HG02981 (cell line): ENCODE measurements around the gene BAZ2A.
A peak's percentile ranks its signal among the peaks of the same experiment; 100 is the strongest.

Source experiments
- ATAC-seq: cut with Tn5 transposase; IDR thresholded peaks from one replicate; pipeline ENCODE4 v1.9.1; 2021; ENCODE audit warnings: mild to moderate bottlenecking, moderate library complexity; ENCODE audit not compliant: unreplicated experiment

BAZ2A gene

DNA sequence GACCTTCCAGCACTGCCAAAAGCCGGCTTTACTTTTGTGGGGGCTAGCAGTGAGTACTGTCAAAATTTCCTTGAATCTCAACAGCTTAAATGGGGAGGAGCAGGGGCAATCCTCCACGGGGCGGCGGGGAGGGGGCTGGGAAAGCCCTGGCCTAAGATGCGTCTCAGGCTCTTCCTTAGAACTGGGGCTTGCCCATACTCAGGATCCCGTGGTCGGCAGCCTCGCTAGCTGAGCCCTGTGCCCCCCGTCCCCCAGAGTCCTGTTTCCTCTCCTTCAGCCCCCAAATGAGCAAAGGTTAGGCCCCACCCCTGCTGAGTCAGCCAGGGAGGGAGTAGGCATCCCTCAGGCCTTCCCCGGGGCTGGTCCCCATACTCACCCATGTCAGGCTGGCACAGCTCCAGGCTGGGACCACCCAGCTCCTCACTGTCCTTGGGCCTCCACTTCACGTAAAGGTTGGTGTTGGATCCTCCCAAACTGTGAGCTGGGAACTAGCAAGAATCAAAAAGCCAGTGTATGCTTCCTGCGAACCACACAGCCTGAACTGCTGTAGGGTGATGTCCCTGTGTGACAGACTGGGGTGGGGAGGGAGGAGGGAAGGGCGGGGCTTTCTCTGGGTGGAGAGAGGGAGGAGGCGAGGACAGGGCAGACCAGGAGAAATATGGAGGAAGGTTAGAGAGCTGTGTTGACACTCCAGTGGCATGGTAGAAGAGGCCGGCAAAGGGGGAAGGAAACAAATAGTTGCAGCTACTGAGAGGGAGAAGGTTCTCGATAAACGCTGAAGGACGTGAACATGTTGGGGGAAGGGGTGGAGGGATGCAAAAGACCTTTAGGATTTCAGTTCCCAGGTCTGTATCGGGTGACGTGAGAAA lies 5.9 kb upstream of the BAZ2A start:
- ATAC-seq = peak; percentile 35

DNA sequence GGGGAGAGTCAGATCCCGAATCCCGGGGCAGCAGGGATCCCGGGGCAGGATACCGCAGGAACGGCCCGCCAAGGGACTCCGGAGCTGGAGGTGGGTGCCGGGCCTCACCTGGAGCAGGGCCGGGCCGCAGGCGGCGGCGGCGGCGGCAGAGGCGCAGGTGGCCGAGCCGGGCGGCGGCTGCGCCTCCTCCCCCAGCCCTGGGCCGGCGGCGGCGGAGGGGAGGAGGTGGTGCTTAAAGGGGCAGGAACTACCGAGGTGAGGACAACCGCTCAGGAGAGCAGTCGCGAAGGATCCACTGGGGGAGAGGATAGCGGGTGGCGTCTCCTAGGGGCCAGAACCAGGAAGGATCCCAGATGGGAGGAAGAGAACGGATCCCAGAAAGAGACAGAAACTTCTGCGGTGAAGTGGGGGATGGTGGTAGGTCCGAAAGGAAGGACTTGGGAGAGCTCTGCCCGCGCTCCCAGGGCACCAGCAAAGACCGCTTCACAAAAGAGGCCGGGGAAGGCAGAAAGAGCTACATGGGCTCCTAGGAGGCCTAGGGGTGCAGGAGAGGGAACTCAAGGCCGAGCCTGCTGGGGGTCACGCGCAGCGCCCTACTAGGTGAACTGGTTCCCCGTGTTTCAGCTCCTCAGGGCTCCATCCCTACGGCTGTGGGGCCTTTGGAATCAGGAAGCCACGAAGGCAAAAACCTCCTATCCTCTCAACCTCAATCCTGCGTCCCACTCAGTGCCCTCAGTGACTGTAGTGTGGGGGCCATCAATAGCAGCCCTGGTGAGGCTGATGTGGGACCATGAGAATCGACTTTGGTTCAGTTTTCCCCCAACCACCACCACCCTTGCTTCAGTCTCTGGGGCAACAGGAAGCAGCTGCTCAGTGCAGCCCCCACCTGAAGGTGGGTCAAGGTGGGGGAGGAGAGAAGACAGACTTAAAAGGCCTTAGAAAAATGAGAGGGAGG lies 5.0 kb upstream of the BAZ2A start:
- peak; percentile 38 for ATAC-seq

DNA sequence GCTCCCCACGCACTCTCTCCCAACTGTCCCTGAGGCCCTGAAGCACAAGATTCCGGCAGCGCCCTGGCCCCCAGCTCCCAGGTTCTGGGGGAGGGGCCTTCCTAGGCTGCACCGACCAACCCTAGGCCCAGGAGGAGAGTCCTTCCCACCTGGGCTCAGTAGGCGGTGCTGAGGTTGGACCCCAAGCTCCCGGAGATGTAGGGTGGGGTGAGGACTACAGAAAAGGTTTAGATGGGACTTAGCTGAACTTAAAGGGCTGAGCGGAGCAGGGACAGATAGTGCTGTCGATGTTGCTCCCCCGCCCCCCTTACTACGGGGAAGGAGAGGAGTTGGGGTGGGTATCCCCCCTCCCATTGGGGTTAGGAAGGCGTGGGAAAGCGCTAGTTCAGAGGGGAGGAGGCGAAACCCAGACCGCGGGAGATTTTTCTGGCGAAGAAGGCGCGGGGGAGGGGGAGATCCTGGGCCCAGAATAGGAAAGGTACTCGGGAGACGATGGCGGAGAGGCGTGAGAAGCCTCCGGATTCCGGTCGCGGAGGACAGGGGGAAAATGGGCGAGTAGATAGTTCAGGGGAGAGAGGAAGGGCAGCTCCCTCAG lies 4.2 kb upstream of the BAZ2A start:
- no peak for ATAC-seq

DNA sequence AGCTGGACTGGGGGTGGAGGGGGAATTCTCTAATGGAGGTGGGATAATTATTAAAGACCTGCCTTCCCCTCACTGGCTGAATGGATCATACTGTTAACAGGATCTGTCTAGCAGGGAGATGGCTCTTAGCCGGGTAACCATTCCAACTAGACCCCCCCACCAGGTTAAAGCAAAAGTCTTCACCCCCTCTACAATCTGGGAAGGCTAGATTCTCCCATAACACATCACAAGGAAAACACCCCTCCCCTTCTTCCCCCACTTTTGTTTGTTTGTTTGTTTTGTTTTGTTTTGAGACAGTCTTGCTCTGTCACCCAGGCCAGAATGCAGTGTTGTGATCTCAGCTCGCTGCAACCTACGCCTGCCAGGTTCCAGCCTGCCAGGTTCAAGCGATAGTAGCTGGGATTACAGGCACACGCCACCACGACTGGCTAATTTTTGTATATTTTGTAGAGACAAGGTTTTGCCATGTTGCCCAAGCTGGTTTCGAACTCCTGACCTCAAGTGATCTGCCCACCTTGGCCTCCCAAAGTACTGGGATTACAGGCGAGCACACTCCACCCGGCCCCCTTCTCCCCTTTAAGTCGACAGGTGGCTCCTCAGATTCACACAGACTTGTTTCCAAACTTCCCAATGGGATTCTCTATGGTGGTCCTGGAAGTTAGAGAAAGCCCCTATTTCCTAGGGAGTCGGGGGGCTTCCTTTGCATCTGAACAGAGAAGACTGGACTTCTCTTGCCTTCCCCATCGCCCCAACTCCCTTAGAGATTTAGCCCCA lies 3.5 kb upstream of the BAZ2A start:
- ATAC-seq = no peak

DNA sequence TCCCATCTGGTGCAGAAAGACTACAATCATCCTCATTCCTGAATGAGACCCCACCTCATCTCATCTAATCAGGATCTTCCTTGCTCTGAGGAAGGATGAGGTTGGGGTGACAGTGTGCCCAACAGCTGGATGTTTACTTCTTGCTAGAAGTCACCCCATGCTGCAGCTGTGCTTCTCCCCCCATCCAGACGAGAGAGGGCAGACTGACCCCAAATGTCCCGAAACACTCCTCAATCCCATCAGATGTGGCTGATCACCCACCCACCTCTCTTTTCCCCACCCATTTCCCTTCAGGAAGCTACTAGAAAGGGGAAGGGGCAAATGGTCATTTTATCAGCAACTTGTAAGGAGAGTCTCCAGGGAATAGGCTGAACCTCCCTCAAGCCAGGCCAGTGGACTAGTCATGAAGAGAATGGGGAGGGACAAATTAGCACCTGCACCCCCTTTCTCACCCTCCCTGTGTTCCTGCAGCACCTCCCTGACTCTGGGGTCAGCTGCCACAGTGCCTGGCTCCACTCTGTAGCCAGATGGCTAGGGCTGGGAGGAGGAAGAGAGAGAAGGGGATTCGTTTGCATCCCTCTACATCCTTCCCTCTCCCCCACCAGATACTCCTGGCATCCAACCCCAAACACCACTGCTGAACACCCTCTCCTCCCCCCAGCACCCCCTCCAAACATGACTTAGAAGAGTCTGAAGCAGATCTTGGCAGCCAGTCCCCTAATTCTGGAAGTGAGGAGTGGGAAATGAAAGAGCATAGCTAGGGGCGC lies 2.8 kb upstream of the BAZ2A start:
- ATAC-seq = no peak

DNA sequence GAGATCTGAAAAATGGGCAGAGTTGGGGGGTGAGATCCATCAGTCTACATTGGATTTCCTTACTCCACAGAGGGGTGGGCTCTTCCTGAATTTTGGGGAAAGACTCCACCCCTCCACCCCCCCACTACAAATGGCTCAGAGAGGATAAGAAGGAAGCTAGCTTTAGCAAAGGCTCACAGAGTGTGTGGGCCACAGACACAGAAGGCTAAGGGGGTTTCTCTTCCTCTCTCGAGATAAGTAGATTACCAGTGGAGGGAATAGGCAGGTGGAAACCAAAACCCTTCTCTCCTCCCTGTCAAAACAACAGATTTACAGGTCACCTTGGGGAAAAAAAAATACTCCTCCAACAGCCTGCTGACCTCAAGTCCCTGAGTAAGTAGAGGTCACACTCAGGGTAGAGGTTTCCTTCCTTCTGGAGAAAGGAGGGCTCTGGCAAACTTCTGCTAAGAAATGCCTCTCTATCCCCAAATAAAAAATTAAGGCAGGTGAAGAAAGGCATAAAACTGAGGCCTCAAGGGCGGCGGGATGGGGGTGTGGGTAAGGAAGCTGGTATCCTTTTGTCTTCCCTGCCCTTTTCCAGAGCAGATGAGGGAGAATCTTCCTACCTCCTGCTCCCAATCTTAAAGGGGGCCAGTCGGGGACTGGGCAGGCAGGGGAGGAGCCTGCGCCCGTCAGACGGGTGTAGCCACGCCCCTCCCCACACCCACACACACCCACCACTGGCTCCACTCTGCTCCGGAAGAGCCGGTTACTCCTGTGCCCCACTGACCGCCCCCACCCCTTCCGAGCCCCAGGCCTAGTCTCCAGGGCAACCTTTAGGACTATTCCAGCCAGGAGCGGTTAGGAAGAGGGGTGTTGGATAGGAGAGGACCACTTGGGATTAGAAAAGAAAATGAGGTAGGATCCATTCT lies 1.9 kb upstream of the BAZ2A start:
- ATAC-seq = no peak

DNA sequence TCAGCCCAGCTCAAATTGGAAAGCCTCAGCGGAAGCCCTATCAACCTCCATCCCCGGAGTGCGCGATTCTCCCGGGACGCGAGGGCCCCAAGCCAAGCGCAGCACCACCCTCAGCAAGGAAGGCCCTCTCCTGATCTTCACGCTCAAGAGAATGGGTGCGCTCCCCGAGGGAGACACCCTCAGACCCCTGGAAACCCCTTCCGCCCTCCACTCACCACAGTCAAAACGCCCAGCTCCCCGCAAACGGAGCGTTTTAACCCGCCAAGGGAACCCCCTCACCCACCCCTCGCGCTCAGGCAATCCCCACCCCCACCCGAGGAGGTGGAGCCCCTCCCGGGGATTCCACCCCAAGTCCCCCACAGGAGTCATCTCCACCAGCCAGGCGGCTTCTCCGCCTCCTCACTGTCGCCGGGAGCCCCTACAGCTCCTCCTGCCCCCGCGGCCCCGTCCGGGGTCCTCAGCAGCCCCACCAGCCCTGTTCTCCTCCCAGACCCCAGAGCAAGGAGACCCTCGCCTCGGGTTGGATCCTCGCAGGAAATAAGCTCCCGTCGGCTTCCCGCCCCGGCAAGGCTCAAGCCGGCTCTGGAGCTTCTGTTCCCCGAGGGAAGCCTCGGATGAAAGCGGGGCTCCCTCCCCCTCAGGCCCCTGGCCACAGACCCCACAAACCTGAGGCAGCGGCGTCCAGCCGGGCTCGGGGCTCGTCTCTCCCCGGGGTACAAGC lies 507 bp downstream of the BAZ2A start:
- ATAC-seq = peak; percentile 0

DNA sequence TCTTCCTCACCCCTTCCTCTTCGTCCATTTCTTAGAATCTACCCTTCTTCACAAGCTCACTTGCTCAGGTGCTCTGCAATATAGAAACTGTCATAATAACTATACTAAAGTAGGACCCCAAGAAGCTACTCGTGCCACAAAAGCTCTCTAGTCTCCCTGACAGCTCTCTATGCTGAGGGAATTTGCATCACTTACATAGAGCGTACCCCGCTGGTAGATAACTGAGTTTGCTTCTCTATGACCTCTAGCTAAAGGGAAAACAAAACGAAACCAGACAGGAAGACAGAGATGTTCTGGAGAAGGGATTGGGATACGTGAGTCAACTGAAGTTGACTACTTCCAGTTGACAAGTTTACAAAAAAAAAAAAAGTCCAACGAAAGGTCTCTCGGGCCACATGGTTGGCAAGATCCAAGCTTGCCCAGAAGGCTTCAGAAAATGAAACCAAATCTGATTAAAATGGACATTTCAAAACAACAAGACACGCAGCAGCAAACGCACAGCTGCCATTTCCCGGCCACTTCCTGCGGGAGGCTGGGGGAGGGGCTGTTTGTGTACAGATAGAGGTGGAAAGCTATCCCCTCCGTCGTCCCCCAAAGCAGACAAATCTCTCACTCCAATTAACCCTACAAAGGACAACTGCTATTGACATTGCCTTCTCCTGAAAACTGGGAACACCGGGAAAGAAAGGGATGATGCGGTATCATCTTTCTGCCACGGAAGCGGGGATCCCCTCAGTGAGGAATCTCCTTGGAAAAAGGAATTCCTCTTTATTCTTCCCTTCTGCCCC lies 1.3 kb downstream of the BAZ2A start:
- no peak for ATAC-seq

DNA sequence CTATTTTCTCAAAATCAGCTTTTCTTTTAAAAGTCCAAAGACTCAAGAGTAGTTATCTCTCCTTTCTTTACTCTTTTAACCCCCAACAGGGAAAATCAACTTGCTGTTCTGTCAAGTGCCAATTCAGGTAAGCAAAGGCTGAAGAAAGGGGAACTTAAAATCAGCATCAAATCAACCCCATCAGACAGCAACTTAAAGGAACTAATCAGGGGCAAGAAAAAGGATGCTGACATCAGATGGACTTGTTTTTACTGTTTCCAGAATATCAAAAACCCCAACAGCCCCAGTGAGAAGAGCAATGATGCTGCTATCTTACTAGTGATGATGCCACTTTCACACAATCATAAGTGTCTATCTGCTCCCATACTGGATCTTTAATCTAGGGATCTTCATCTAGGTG lies 3.4 kb downstream of the BAZ2A start:
- no peak for ATAC-seq

DNA sequence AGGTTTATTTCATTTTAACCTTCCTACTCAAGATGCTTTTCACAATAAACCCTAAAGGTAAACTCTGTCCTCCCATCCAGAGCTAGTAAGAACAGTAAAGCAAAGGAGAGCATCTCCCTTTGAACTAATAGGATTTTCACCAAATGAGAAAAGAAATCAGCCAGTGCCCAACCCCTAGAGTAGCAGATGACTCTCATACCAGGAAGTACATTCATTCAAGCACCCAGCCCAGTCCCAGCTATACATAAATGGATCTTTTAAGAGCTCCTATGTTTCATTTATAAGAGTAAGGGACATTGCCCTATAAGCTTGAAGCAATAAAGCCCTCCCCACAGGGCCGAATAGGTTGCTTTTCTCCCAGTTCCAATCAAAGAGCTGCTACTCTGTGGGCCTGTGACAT lies 7.6 kb downstream of the BAZ2A start:
- ATAC-seq = no peak

DNA sequence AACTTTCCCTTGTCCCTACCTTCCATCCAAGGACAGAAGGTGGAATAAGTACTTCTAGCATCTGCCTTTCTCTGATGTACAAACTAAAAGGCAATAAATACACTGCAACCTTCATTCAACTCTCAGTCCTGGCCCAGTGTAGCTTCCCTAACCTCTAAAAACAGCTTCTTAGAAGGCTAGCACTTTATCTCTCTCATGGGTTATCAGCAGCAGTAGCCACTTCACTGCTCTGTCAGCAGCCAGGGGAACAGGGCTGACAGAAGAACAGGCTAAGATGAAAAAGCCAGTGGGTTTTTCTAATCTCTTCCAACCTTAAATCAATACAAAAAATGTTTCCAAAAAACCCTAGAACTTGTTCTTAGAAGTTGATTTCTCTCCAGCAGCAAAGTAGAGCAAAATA lies 13.2 kb downstream of the BAZ2A start:
- ATAC-seq = no peak

DNA sequence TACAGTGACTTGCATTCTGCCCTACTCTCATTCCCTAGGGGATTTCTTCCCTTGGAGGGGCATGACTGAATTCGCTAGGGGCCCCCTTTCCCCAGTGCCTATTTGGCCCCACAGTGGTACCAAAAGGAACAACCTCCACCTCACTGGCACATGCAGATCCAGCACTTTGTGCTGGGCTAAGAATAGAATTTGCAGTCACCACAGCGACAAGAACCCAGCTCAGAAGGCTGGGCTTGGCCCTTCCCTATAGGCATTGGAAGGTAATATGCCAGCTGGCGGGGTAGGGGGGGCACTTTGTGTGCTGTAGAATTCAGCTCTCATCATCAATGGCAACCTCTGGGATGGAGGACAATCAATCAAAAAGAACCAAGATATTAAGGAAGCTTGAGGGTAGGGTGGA lies 13.9 kb downstream of the BAZ2A start:
- ATAC-seq = no peak

DNA sequence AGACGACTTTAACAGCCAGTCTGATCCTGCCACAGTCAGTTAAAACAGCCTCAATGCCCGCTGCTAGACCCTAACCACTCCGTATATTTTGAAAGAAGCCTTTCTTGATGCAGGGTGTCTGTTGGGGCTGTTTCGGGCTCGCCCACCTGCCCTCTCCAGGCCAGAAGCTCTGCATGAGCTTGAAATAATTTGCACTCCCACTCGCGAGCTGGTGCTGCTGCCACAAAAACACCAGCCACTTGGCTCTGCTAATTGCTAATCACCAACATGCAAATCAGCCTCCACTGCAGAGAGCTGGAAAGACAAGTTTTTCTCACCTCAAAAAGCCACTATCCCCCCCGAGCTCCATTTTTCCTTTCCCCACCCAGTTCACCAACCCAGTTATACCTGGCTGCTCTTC lies 15.5 kb downstream of the BAZ2A start:
- ATAC-seq = no peak

DNA sequence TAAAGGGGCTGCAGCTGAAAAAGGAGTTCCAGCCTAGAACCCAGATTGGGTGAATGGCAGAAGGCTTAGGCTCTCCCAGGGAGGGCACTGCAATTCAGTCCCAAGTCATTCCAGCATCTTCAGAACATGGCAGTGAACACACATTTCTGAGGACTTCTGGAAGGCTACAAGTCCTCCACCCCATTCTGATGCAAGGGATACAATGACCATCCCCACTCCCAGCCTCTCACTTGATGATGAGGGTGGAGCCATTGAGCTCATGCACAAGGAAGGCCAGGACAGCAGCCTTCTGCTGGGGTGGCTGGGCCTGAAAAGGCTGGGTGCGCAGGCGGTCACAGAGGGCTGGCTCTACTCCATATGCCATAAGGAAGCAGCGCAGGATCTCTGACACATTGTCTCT lies 25.8 kb downstream of the BAZ2A start:
- ATAC-seq = no peak

DNA sequence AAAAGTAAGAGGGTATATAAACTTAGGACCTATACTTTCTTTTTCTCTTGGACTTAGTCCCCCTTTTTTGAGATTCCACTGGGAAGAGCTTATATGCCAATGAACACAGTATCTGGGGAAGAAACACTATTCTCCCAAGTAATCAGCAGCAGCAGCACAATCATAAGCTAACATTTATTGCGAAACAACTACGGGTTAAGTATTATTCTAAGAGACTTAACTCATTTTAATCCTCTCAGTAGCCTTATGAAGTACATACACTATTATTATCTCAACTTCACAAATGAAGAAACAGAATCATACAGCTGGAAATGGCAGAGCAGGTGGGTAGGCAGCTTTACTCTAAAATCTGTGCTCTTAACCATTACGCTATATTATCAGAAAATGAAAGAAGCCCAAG lies 27.9 kb downstream of the BAZ2A start:
- ATAC-seq = no peak

DNA sequence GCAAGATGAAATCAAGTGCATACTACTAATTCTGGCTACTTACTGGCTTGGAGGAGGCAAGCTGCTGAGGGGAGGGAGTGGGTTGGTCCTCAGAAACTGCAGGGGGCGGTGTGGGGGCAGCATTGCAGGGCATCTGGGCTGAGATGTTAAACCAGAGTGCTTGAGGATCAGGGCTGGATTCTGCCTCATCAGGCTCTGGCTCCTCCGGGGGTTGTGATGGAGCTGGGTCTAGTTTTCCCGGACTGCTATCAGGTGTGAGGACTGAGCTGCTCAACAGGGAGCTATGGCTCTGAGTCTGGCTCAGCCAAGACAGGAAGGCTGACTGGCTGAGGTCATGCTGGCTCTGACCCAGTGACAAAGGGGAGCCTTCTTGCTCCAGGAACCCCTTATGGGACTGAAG lies 28.6 kb downstream of the BAZ2A start:
- no peak for ATAC-seq

DNA sequence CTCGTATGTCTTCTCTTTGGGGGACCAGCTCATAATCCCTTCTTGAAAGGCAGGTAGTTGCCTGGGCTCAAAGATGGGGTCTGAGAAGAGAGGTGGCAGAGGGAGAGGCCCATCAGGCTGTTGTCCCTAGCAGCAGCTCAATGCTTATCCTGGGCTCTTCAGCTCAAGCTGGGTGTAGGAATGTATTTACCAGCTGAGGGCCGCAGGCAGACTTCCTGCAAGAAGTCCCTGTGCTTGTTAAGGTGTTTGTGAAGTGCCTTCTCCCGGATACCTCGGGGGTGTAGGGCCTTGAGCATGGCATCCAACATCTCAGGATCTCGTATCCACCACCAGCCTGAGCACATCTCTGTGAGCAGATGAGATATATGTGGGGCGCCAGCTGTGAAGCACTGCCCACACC lies 29.4 kb downstream of the BAZ2A start:
- no peak for ATAC-seq

DNA sequence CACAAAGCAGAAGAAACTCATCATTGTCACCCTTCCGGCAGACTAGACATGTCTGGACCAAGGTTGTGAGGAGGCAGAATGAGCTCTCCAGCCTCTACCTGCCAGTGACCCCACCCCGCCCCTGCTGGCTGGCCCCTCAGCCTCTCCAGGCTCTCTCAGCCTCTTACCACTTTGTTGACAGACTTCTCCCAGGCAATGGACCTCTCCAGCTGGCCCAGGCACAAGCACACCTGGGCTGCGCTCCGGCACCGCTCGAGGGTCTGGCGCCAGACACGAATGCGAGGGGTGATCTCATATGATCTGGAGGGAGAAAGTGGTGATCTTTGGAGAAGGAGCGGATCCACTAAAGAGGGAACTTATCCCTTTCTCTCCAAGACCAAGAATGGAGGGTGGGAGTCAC lies 30.3 kb downstream of the BAZ2A start:
- no peak for ATAC-seq
